Fibroblast of peridontal ligament (primary cell): ENCODE results near the gene HPCAL4.

Source experiments
- DNase-seq: peaks from one replicate; pipeline ENCODE4 v3.0.0-alpha.2; 2010; ENCODE audit errors: extremely low read depth

The HPCAL4 gene

DNA sequence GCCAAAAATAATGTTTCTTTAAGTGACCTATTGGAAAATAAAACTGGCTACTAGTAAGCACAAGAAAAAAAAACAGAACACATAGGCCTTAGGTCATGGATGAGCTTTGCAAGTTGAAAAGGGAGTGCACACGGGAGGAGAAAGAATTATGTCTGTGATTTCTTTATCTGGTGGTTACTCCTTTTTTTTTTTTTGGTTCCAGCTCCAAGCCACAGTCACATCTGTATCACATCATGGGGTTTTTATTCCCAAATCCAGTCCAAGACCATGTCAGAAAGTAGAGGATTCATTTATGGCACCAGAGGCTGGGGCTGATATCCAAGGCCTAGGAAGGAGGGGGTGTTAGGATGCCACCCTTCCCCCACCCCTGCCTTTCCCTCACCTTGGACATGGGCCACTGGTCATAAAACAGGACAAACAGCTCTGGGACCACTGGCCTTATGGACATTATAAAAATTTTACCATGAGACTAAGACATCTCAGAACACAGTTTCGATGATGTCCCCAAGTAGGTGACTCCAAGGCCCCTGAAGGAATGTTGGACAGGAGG lies 41.5 kb downstream of the HPCAL4 start:
- no peak for DNase-seq

DNA sequence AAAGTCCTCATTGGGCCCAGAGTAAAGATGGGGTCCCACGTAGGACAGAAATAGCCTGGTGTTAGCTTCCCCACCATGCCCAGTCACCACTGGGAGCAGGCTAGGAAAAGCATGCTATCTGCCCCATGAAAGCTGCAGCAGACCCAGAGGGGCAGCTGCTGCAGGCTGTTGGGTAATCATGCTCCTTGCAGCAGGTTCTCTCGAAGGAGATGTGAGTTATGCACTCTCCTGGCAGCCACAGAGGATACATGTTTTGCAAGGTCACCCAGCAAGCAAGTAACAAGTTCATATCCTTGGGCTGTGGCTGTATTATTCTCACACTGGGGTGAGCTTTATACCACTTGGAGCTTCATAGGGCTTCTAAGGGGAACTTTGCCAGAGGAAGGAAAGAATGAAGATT lies 42.7 kb downstream of the HPCAL4 start:
- DNase-seq, result no peak

DNA sequence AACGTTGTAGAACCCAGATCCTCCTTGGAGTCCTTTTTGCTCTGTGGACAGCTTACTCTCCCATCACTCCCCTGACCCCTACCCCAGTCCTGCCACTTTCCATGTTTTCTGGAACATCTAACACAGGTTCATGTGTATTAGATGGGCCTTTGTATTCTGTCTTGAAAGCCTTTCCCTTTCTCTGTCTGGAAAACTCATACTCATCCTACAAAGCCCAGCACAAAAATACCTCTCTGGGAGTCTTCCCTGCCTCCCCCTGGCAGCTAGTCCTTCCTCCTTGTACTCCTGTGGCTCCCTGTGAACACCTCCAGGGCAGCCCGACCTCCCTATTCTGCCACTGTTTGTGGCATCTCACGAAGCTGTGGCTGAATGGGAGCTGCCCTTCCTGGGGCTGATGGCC lies 44.0 kb downstream of the HPCAL4 start:
- DNase-seq, result no peak

DNA sequence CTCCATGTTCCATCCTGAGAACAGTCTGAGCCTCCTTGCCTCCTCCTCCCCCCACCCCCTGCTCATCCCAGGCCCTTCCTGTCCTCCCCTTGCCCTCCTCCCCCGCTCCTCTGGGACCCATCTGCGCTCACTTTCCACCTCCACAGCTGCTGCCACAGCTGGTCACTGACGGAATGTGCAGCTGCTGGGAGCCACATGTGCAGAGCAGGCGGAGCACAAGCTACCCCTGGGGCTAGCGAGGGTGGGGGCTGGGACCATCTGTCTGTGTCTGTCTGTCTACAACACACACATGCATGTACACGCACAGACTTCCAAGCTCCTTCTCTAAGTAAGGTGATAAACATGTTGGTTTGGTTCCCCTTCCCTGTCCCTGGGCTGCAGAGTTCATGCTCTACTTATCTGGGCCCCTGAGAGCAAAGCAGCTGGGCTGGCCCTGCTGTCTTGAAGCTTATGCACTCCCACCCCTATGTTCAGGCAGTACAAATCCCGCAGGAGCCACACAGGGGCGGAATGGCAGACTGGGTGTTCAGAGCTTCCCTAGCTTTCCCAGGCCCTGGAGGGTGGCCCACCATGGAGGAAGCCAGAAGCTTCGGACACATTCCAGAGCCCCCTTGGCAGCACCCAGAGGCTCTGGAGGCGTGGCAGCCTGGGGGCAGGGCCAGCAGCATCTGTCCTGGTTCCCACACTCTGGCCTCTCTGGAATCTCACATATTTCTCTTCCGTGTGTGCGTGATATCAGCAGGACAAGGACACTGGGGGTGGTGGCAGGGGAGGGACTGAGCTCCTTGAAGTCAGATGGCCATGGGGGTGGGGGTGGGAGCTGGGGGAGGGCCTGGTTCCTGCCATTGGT lies 44.8 kb downstream of the HPCAL4 start:
- DNase-seq, result peak; percentile 57

DNA sequence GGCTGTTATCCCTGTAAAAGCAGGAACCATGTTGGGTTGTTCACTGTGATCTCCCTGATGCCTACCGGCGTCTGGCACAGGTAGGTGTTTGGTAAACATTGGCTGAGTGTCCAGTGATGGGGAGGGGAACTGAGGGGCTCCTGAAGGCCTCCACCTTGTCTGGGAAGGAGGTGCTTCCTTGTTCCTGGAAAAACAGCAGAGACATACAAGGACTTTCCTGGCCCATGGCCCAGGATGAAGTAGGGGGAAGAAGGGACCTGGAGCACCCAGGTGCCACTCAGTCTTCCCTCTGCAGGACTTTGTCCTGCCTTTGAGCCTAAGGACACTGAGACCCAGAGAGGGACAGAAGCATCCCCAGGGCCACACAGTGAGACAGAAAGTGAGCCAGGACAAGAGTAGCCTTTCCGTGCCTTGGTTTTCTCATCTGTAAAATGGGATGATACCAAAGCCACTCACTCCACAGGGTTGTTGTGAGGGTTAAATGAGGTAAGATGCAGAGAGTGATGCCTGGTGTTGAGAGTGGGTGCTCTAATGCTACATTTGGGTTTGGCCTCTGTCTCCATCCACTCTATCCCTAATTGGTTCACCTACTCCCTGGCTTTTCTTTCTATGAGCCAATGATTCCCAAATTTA lies 45.7 kb downstream of the HPCAL4 start:
- DNase-seq, result no peak

DNA sequence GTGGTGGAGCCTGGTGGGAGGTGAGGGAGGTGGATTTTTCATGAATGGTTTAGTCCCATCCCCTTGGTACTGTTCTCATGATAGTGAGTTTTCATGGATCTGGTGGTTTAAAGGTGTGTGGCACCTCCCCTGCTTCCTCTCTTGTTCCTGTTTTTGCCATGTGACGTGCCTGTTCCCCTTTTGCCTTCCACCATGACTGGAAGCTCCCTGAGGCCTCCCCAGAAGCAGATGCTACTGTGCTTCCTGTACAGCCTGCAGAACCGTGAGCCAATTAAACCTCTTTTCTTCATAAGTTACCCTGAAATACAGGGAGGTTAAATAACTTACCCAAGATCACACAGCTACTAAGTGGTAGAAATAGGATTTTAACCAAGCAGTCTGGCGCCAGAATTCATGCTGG lies 47.5 kb downstream of the HPCAL4 start:
- DNase-seq, result no peak

DNA sequence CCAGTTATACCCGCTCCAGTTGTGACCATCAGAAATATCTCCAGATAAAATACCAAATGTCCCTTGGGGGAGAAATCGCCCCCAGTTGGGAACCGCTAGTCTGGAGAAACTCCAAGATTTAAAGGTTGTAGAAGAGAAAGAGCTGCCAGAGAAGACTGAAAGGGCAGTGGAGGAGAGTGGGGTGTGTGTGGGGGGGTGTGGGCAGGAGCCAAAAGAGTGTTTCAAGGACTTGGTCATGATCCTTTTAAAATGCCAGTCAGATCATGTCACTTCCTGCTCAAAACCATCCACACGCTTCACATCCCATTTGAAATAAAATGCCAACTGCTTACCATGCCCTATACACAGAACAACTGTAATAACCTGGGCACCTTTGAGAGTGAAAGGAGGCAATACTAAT lies 48.4 kb downstream of the HPCAL4 start:
- DNase-seq, result peak; percentile 43

DNA sequence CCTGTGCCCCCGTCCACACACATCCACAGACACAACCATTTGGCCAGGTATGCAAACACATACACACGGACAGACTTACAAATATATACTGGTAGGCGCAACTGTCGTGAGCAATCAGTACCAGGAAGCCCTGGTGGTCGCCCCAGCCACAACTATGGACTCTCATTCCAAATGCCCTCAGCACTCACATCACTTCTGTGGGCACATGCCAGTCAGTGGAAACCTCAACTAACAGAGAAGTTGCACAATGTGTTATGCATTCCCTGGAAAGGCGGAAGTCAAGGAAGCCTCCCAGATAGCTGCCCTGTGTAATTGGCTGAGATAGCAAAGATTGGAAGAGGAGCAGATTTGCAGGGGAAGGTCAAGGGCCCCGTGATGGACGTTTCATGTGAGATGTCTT lies 50.4 kb downstream of the HPCAL4 start:
- DNase-seq, result no peak

DNA sequence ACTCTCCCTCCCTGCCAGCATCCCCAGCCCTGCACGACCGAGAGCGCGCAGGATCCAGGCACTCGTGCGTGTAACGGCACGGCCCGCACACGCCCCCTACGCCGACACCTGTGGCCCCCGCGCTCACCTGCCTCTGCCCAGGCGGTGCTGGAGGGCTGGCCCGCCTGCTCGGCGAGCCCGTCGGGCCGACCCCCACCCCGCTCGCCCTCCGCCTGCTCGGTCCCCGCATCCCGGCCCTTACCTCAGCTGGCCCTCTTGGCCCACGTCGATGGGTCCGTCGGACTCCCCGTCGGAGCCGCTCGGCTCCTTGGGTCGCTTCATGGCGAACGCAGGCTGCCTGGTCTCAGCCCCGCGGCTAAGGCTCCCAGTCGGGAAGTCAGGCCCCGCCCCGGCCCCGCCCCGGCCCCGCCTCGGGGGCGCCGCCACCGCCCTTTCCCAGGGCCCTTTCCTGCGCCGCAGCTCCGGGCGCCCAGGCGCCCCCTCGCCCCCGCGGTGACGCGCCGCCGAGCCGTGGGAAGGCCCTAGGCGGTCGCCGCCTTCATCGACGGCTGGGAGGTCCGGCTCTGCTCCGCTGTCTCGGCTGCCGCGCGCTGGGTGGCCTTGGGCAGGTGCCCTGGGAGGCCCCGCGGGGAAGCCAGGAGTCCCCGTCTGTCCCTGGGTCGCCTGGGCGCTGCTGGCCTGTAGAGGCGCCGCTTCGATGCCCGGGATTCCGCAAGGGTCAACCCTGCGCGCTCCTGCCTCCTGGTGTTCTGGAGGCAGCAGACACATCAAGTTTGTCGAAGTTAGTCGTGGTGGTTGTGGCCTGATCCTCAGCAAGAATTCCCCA lies 51.7 kb downstream of the HPCAL4 start, which contains the start of gene HEYL:
HEYL (minus strand) TSS at position 339 of the 826 bp plus-strand sequence; CDS start at position 321, 18 bp downstream.
- peak; percentile 18 for DNase-seq

DNA sequence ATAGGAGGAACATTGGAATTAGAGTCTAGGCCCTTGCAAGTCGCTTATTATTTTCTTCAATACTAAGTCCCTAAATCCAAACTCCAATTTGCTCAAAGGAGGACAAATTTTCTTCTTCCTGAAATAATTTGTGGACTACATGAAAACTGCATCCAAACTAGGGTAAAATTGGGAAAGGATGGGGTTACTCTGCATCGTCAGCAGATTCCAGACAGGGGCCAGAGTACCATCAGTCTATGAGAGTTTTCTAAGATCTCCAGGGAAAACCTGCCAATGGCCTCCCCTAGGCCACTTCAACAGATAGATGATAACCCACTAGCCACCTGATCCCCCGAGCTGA lies 52.3 kb downstream of the HPCAL4 start:
- no peak for DNase-seq

DNA sequence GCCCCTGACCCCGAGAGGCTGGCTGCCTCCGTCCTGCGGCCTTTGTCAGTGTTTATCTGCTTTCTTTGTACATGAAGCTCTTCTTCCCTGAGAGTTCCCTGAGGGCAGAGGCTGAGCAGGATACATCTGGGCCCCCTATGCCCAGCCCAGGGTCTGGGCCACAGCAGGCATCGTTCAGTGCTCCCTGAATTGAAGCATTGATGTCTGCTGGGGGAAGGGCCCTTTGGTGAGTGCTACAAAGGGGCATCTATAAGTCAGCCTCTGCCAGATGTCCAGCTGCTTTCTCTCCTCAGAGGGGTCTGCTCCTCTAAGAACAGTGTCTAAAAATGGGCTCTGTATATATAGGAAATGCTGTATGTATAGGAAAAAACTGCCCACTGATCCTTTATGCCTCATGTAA lies 53.9 kb downstream of the HPCAL4 start:
- no peak for DNase-seq

DNA sequence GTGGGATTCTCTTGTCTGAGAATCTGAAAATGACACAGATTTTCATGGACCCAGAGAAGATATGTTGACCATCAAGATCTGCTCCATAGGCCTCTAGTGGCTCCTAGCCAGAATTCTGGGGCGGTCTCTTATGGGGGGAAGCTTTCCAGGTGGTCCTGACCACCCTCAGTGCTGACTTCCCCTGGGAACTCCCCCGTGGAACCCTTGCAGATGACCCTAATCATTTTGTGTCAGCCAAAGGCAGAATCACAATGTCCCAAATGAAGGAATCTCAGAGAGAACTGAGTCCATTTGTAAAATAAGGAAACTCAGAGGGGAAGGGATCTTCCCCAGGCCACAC lies 55.4 kb downstream of the HPCAL4 start:
- DNase-seq, result no peak

DNA sequence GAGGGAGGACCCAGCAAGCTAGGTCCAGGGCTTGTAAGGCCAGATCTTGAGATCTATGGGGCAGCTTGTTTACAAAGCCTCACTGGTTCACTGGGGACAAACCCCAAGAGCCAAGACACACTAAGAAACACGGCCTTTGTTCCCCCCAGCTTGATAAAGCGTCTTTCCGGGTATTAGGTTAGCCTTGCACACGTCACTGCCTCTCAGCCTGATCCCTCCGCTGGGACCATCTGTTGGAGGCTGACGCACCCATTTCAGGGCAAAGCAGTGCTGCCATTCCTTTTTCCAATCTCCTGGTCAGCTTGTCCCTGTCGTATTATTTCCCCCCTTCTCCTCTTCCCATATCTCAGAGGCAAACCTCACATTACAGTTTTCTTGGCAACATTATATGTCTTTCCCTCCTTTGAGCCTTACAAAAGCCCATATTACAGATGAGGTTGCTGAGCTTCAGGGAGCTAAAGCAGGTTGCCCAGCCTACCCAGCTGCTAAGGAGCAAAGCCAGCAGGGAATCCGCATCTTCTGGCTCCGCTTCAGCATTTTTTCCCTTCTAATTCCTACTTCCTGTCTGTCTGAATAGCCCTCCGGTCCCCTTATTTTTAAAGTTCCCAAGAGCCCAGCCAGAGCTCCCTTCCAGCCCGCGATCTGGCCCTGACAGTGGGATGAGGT lies 55.9 kb downstream of the HPCAL4 start:
- peak; percentile 65 for DNase-seq

DNA sequence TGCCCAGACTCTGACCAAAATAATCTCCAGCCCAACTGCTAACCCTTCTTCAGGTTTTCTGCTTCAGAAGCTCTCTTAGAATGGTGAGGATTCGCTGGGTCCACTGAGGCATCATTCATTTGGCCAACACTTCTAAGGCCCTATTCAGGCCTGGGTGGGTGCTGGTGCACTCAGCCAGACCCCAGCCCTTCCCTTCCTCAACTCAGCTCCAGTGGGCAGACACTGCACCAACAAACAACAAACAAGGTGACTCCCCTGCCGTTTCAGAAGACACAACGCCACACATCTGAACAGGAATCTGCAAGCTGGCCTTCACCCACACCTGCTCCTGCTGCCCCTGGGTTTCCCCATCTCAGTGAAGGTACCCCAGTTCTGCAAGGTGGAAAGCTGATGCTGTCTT lies 57.8 kb downstream of the HPCAL4 start:
- DNase-seq, result no peak

DNA sequence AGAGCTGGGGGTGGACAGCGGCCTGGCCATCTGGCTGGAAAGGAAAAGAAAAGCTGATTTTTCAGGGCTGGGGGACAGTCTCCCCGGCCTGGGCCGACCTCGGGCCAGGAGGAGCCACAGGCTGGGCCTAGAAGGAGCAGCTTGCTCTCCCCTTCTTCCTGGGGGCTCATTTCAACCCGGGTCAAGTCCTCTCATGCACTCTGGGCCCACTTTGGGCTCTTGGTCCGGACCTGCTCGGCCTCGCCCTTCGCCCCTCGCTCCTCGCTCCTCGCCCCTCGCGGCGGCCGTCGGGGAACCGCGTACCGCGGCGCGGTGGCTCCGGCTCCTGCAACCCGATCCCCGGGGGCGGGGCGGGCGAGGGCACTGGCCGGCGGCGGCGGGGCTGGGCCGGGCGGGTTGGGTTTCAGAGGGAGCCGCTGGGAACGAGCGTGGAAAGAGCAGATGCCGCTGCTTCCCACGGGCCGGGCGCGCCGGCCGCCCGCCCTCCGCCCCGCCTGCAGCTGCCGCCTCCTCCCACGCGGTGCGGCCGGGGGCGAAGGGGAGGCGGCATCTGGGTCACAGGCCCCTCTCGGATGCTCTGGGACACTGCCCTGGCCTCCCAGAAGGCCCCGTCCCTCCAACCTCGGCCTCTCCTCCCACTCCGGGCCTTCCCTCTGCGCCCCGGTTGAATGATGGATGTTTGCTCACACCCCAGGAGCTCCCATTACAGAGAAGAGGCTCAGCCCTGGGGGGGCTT lies 58.4 kb downstream of the HPCAL4 start:
- DNase-seq, result peak; percentile 41

DNA sequence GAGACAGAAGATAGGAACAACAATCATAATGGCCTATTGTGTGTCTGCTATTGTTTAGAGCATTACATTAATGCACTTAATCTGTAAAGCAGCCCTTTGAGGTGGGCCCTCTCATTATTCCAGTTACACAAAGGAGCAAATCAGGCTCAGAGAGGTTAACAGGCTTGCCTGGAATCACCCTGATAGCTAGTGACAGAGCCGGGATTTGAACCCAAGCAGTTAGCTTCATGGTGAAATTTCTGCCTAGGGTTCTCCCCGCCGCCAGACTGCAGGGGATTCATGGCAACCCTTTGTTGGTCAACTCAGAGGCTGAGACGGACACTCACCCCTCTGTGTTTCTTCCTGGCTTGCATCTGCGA lies 58.9 kb downstream of the HPCAL4 start:
- no peak for DNase-seq

DNA sequence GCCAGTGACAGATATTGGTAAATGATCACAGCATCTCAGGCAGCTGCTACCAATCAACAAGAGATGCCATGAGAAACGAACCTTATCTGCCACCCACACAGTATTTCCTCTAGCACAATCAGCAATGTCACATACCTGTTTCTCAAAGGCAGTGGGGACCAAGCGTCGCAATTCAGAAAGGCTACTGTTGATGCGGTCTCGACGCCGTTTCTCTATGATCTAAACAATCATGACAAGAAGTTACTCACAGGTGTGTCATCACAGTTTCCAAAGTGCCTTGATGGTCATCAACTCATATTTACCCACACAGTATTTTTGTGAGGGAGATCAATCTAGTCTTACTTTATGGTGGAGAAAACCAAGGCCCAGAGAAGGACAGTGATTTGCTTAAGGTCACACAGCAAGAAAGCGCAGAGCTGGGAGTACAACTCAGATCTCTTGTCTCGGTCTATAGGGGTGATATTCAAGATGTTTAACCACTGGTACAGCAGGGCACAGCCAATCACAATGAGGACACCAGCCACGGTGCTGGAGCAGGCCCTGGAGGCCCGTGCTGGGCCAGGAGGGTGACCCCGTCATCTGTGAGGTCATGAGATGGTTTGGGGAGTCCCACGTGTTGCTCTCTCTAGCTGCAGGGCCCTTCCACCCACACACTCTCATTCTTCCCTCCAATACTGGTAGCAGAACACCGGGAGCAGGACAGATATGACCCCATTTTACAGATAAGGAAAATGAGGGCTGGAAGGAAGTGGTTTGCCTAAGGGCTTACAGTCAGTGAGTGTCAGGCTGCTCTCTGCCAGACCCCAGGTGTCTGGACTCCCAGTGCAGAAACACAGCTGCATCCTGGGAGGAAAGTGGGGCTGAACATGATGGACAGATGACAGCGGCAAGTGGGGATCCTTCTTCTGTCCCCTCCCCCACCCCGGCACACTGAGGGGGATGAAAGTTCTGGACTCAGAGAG lies 59.6 kb downstream of the HPCAL4 start:
- no peak for DNase-seq

DNA sequence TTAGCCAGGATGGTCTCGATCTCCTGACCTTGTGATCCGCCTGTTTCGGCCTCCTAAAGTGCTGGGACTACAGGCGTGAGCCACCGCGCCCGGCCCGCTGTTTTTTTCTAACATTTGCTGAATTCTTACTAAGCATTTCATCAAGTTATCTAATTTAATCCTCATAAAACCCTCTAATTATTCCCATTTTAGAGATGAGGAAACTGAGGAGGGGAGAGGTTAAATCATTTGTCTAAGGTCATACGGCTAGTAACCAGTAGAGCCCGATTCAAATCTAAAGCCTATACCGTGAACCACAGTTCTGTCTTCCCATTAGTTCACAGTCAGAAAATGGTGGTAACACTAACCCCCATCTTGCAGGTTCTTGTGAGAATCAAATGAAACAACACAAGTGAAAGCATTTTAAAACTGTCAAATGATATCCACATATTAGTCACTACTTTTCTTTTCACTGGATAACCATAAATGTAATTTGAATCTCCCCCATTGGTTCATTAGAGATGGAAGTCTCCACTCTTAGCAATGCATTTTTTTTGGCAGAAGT lies 62.4 kb downstream of the HPCAL4 start:
- DNase-seq, result no peak
